ENCODE data around the gene MAEL. TPM values are rescaled to one million over a fixed set of nuclear protein-coding genes. Genes with fewer than 3 reads are reported as not detected.

Gene MAEL
- polyA plus RNA-seq, 1 of the 3 experiments (the other 2 are of a cell fraction), result not detected

GRCh38 chr1:166956872-166957271 lies 32.2 kb upstream of the MAEL start:
- Histone ChIP-seq H3K27me3 (ENCODE audit: insufficient read depth) (0 out of 2 replicates have a peak, but pooled peaks cover 9% of the 10 kb centered on the region), H3K4me2 (no peak overlapping the region), H3K4me1 (ENCODE audit: control insufficient read depth in 1 of 2, insufficient read depth in 2 of 2, low read depth in 1 of 2, low read length in 1 of 2) (no peaks in the 10 kb centered on the region), H3K9me2 (no peaks in the 10 kb centered on the region), H3K36me3 (replicated peaks in 1 of 2; ENCODE audit: control insufficient read depth in 1 of 2, insufficient read depth in 2 of 2, low read length in 1 of 2) (no peaks in the 10 kb centered on the region), H3F3A (replicated peaks; ENCODE audit: insufficient read depth) (no peaks in the 10 kb centered on the region), H4K20me1 (ENCODE audit: insufficient read depth) (no peaks in the 10 kb centered on the region), H3K79me2 (ENCODE audit: insufficient read depth) (no peaks in the 10 kb centered on the region), H2AFZ (ENCODE audit: low read depth) (no peak overlapping the region), H3K4me3 (ENCODE audit: low read depth in 2 of 2, low read length in 1 of 2) (no peak overlapping the region), H3K9ac (no peak overlapping the region), H3K27ac (ENCODE audit: low read depth in 2 of 2, low read length in 1 of 2) (no peak overlapping the region), H3K9me3 (no peaks in the 10 kb centered on the region)
- WGBS (ENCODE audit: low lambda C conversion rate), result 28% methylated on average over 2 of the region's 2 CpGs
- no peak for TF ChIP-seq JUND (IDR thresholded peaks at IDR 0.05)
- CTCF ChIA-PET, result interaction anchor here (1.8 to 1.9 kb wide), 2 partner anchors 47 to 103 kb away, joined by 5 read pairs; no protein-coding TSS in a partner anchor
- no peak for DNase-seq
- POLR2A ChIA-PET, result no interaction called here

GRCh38 chr1:166960858-166961474 lies 28.1 kb upstream of the MAEL start:
- WGBS (ENCODE audit: low lambda C conversion rate), result 74% methylated on average over 1 of the region's 1 CpG
- CTCF ChIA-PET, result interaction anchor here (1.9 kb wide), 1 partner anchor 51 kb away, joined by 4 read pairs; no protein-coding TSS in a partner anchor
- TF ChIP-seq RXRA (IDR thresholded peaks at IDR 0.05; ENCODE audit: borderline replicate concordance, low read depth) (no peak), TEAD4 (IDR thresholded peaks at IDR 0.05; ENCODE audit: borderline replicate concordance, insufficient read depth) (no peak), RCOR1 (IDR thresholded peaks at IDR 0.05; ENCODE audit: low read length) (no peak), NFIC (IDR thresholded peaks at IDR 0.05; ENCODE audit: borderline replicate concordance) (no peak)
- Histone ChIP-seq H3K27me3 (ENCODE audit: insufficient read depth) (peaks cover 9% of the 10 kb centered on the region; the same call in 1 of the 2 replicates), H3K4me2 (no peak overlapping the region), H3K9ac (no peak overlapping the region), H3K36me3 (replicated peaks in 1 of 2; ENCODE audit: control insufficient read depth in 1 of 2, insufficient read depth in 2 of 2, low read length in 1 of 2) (no peaks in the 10 kb centered on the region), H3K4me1 (ENCODE audit: control insufficient read depth in 1 of 2, insufficient read depth in 2 of 2, low read depth in 1 of 2, low read length in 1 of 2) (no peaks in the 10 kb centered on the region), H3K9me2 (no peaks in the 10 kb centered on the region), H3F3A (replicated peaks; ENCODE audit: insufficient read depth) (no peaks in the 10 kb centered on the region), H3K27ac (ENCODE audit: low read depth in 2 of 2, low read length in 1 of 2) (no peak overlapping the region), H4K20me1 (ENCODE audit: insufficient read depth) (no peaks in the 10 kb centered on the region), H3K9me3 (no peaks in the 10 kb centered on the region), H2AFZ (ENCODE audit: low read depth) (no peak overlapping the region), H3K4me3 (ENCODE audit: low read depth in 2 of 2, low read length in 1 of 2) (no peak overlapping the region), H3K79me2 (ENCODE audit: insufficient read depth) (no peaks in the 10 kb centered on the region)
- no peak for DNase-seq
- POLR2A ChIA-PET, result no interaction called here

DNA sequence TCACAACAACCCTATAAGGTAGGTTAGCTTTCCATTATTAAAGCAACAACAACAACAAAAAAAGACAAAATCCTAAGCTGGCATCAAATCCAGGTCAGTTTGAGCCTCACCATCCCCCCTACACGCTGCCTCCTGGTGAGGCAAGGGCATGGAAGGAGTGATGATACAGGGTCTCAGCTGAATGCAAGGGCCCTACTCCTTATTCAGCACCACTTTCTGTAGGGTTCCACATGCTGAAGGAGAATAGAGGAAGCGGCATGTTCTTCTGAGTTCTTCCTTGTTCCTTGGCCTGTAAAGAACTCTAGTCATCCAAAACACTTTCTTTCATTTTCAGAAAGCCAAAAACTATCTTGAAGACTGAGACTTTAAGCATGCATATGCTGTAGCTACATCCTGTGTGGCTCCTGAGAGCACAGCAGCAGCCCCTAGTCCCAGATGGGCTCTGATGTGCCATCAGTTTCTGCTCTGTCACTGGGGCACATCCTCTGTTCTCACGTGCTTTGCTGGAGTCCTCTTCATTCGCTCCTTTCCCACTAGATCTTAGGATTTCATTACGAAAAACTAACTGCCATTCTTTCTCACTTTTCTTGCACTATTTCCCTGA lies 19.9 kb upstream of the MAEL start:
- Histone ChIP-seq H3K9me2 (no peaks in the 10 kb centered on the region), H3F3A (replicated peaks; ENCODE audit: insufficient read depth) (no peaks in the 10 kb centered on the region), H3K4me3 (ENCODE audit: low read depth in 2 of 2, low read length in 1 of 2) (no peak overlapping the region), H3K9ac (no peak overlapping the region), H3K4me1 (ENCODE audit: control insufficient read depth in 1 of 2, insufficient read depth in 2 of 2, low read depth in 1 of 2, low read length in 1 of 2) (no peaks in the 10 kb centered on the region), H2AFZ (ENCODE audit: low read depth) (no peak overlapping the region), H3K4me2 (no peak overlapping the region), H3K27me3 (ENCODE audit: insufficient read depth) (peaks cover 25% of the 10 kb centered on the region), H3K36me3 (replicated peaks in 1 of 2; ENCODE audit: control insufficient read depth in 1 of 2, insufficient read depth in 2 of 2, low read length in 1 of 2) (no peaks in the 10 kb centered on the region), H4K20me1 (ENCODE audit: insufficient read depth) (no peaks in the 10 kb centered on the region), H3K79me2 (ENCODE audit: insufficient read depth) (no peaks in the 10 kb centered on the region), H3K27ac (ENCODE audit: low read depth in 2 of 2, low read length in 1 of 2) (no peak overlapping the region), H3K9me3 (no peaks in the 10 kb centered on the region)
- DNase-seq, result no peak
- WGBS (ENCODE audit: low lambda C conversion rate), result 18% methylated on average over 5 of the region's 5 CpGs
- ChIA-PET CTCF (interaction anchor here (1.4 to 2.0 kb wide), 2 partner anchors 59 to 90 kb away, joined by 5 to 7 read pairs; no protein-coding TSS in a partner anchor), POLR2A (no interaction called here)
- no peak for TF ChIP-seq YY1 (IDR thresholded peaks at IDR 0.05; ENCODE audit: low read depth)
- TF ChIP-seq EZH2phosphoT487 (IDR thresholded peaks at IDR 0.05; ENCODE audit: borderline replicate concordance, low read depth), result no peak
- TF ChIP-seq RFX5 (IDR thresholded peaks at IDR 0.05; ENCODE audit: low read length), result no peak
- TF ChIP-seq POLR2AphosphoS5 (IDR thresholded peaks at IDR 0.05; ENCODE audit: low read depth, low read length), result no peak
- TF ChIP-seq FOXM1 (IDR thresholded peaks at IDR 0.05; ENCODE audit: low read depth), result no peak
- TF ChIP-seq ZBTB33 (IDR thresholded peaks at IDR 0.05; ENCODE audit: borderline replicate concordance, low read depth), result no peak
- no peak for TF ChIP-seq FOXJ3 (CRISPR knock-in tag; IDR thresholded peaks at IDR 0.05)
- no peak for TF ChIP-seq REST (IDR thresholded peaks at IDR 0.05; ENCODE audit: low read depth, low read length)
- no peak for TF ChIP-seq JUND (IDR thresholded peaks at IDR 0.05)
- TF ChIP-seq, protein P1, sequence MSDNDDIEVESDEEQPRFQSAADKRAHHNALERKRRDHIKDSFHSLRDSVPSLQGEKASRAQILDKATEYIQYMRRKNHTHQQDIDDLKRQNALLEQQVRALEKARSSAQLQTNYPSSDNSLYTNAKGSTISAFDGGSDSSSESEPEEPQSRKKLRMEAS (IDR thresholded peaks at IDR 0.05; ENCODE audit: low read depth), result no peak

Data from SK-N-SH (cell line).